Lung (tissue), 12 donors: Measurements from ENCODE around the gene TCL1B. TPM values are rescaled to one million over a fixed set of nuclear protein-coding genes. Genes with fewer than 3 reads are reported as not detected.
A peak's percentile ranks its signal among the peaks of the same experiment; 100 is the strongest.

Source experiments
- ATAC-seq: fragments of 200-7000 bp; cut with Tn5 transposase; one replicate; pipeline ENCODE4 v1.9.1; 2020; ENCODE audit warnings: moderate number of reproducible peaks; ENCODE audit not compliant: insufficient read depth, low FRiP score
- DNase-seq, 3 donors: peaks; one replicate each; pipeline ENCODE4 v3.0.0-alpha.2; 2013 to 2017
- H3K27ac ChIP-seq, 2 donors: one replicate each; pipeline ENCODE4 v1.5.1; 2013; ENCODE audit warnings: mild to moderate bottlenecking in 2 of 2, moderate library complexity in 2 of 2, control low read depth in 1 of 2, inconsistent platforms in 1 of 2, low read depth in 1 of 2, low read length in 1 of 2
- H3K27me3 ChIP-seq, 3 donors: one replicate each; pipeline ENCODE4 v1.5.1; 2013; ENCODE audit warnings: low read length in 2 of 3; ENCODE audit not compliant: control insufficient read depth in 3 of 3, insufficient read depth in 3 of 3
- H3K36me3 ChIP-seq, 4 donors: one replicate each; pipeline ENCODE4 v1.5.1; 2013; ENCODE audit warnings: low read length in 4 of 4, mild to moderate bottlenecking in 1 of 4, moderate library complexity in 1 of 4; ENCODE audit not compliant: control insufficient read depth in 4 of 4, insufficient read depth in 4 of 4
- H3K4me1 ChIP-seq, 5 donors: one replicate each; pipeline ENCODE4 v1.5.1; 2013; ENCODE audit warnings: low read length in 5 of 5, mild to moderate bottlenecking in 2 of 5, moderate library complexity in 1 of 5; ENCODE audit not compliant: control insufficient read depth in 5 of 5, insufficient read depth in 5 of 5
- H3K4me3 ChIP-seq: one replicate; pipeline ENCODE4 v1.5.1; 2013; ENCODE audit warnings: mild to moderate bottlenecking, control low read depth, moderate library complexity
- H3K9ac ChIP-seq, 2 donors: one replicate each; pipeline ENCODE4 v1.5.1; 2013; ENCODE audit warnings: low read length in 2 of 2, control low read depth in 1 of 2; ENCODE audit not compliant: insufficient read depth in 1 of 2
- H3K9me3 ChIP-seq, 4 donors: one replicate each; pipeline ENCODE4 v1.5.1; 2013; ENCODE audit warnings: low read length in 3 of 4, mild to moderate bottlenecking in 1 of 4, moderate library complexity in 1 of 4; ENCODE audit not compliant: control insufficient read depth in 4 of 4, insufficient read depth in 3 of 4
- WGBS, 2 donors: extraction: QIAGEN DNeasy Blood & Tissue Kit; methylation state at CpG; one replicate each; pipeline ENCODE4 v1.1.7; 2013; 5-methylcytosine and 5-hydroxymethylcytosine counted together
- polyA plus RNA-seq, 2 donors: library from polyadenylated mRNA; stranded (reverse); fragments of 200-250 nt; gene quantifications; one replicate each; pipeline ENCODE4 v1.2.1, GENCODE V29; 2013
- total RNA-seq, 2 donors: library from RNA; depleted of rRNA in 1 of 2; stranded (reverse); fragments of >200 nt in 1 of 2; gene quantifications; one replicate each; pipeline ENCODE4 v1.2.1, GENCODE V29; 2014 to 2021
- TF ChIP-seq, protein P1 (sequence below): IDR thresholded peaks from 2 replicates; pipeline ENCODE4 v1.5.1; 2012; ENCODE audit warnings: mild to moderate bottlenecking; ENCODE audit errors: control extremely low read depth, extremely low read depth
- donor health status: control.
- donor health status: control.
- donor health status: Bipolar disorder and iron deficiency.
- donor health status: healthy.
- donor health status: DM: yes; HTN: yes; CAD: no.

TCL1B gene
- total and polyA plus RNA-seq, 4 donors, result 0.03 to 0.28 TPM; not detected in 2

GRCh38 chr14:95695913-95696312 is 9.7 kb downstream of the TCL1B start:
- Histone ChIP-seq H3K36me3 (no peaks in the 10 kb centered on the region), H3K27me3 (no peaks in the 10 kb centered on the region), H3K4me3 (no peak overlapping the region), H3K4me1 (no peaks in the 10 kb centered on the region), H3K27ac (no peak overlapping the region), H3K9me3 (peaks cover 0 to 3% (median 0%) of the 10 kb centered on the region in 4 donors), H3K9ac (no peak overlapping the region)
- TF ChIP-seq, protein P1, sequence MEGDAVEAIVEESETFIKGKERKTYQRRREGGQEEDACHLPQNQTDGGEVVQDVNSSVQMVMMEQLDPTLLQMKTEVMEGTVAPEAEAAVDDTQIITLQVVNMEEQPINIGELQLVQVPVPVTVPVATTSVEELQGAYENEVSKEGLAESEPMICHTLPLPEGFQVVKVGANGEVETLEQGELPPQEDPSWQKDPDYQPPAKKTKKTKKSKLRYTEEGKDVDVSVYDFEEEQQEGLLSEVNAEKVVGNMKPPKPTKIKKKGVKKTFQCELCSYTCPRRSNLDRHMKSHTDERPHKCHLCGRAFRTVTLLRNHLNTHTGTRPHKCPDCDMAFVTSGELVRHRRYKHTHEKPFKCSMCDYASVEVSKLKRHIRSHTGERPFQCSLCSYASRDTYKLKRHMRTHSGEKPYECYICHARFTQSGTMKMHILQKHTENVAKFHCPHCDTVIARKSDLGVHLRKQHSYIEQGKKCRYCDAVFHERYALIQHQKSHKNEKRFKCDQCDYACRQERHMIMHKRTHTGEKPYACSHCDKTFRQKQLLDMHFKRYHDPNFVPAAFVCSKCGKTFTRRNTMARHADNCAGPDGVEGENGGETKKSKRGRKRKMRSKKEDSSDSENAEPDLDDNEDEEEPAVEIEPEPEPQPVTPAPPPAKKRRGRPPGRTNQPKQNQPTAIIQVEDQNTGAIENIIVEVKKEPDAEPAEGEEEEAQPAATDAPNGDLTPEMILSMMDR, result no peak
- DNase-seq (no peak), ATAC-seq (no peak)
- WGBS, 2 donors, result 68 to 84% methylated on average over 5 of the region's 5 CpGs

DNA sequence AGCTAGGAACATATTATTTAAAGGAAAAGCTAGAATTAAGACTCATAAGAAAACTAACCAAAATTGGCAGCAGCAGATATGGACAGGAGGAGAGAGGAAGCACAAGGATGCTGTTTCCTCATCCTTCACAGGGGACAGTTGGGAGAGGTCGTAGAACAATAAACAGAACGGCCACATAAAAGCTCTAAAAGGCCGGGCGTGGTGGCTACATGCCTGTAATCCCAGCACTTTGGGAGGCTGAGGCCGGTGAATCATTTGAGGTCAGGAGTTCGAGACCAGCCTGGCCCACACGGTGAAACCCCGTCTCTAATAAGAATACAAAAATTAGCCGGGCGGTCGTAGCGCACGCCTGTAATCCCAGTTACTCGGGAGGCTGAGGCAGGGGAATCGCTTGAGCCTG is 10.5 kb downstream of the TCL1B start:
- no peaks in the 10 kb centered on the region for H3K36me3 ChIP-seq
- no peak overlapping the region for H3K9ac ChIP-seq
- DNase-seq, result peak in 1 of 3 donors; percentile 7
- WGBS, 2 donors, result 63 to 76% methylated on average over 15 of the region's 15 CpGs
- no peak overlapping the region for H3K4me3 ChIP-seq
- H3K27ac ChIP-seq, result no peak overlapping the region
- no peak for ATAC-seq
- H3K9me3 ChIP-seq, result peaks cover 0 to 2% (median 0%) of the 10 kb centered on the region in 4 donors
- no peaks in the 10 kb centered on the region for H3K4me1 ChIP-seq
- TF ChIP-seq, protein P1, result no peak
- H3K27me3 ChIP-seq, result no peaks in the 10 kb centered on the region

- no peak overlapping the region for H3K9ac ChIP-seq
- no peak for ATAC-seq
- DNase-seq, result no peak
- no peak overlapping the region for H3K27ac ChIP-seq
- H3K9me3 ChIP-seq, result no peaks in the 10 kb centered on the region
- H3K4me1 ChIP-seq, result no peaks in the 10 kb centered on the region
- H3K4me3 ChIP-seq, result no peak overlapping the region
- WGBS, 2 donors, result 57 to 64% methylated on average over 7 of the region's 7 CpGs
- no peaks in the 10 kb centered on the region for H3K36me3 ChIP-seq
- H3K27me3 ChIP-seq, result no peaks in the 10 kb centered on the region
- TF ChIP-seq, protein P1, result no peak
Measured at GRCh38 chr14:95697764-95698163, 11.5 kb downstream of the TCL1B start.

DNA sequence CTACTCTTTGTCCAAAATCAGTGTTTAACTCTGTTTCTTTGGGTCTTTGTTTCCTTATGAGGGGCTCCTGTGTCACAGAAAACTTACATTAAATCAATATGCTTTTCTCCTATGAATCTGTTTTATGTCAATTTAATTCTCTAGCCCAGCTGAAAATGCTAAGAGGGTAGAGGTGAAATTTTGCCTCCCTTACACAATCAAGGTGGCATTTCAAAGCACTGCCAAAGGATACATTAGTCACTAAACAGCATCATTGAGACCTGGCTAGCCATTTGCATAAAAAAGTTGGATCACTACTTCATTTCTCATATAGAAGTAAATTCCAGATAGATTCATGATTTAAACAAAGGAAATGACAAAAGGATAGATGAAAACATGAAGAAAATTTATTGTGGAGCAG is 12.1 kb downstream of the TCL1B start:
- DNase-seq (no peak), ATAC-seq (no peak)
- no peaks in the 10 kb centered on the region for H3K4me1 ChIP-seq
- no peak overlapping the region for H3K27ac ChIP-seq
- H3K9me3 ChIP-seq, result no peaks in the 10 kb centered on the region
- H3K36me3 ChIP-seq, result no peaks in the 10 kb centered on the region
- TF ChIP-seq, protein P1, result no peak
- no peaks in the 10 kb centered on the region for H3K27me3 ChIP-seq
- H3K9ac ChIP-seq, result no peak overlapping the region
- no peak overlapping the region for H3K4me3 ChIP-seq
